HG03196 (cell line): ENCODE data around the gene C10orf88.
"Not testable (repeated sequence)": the region's sequence is repeated elsewhere in the genome, so short reads cannot be mapped to it uniquely, and the experiment has no call there.

Experiments
- ATAC-seq: cut with Tn5 transposase; IDR thresholded peaks from one replicate; pipeline ENCODE4 v1.9.1; 2021; ENCODE audit not compliant: unreplicated experiment

The C10orf88 gene

DNA sequence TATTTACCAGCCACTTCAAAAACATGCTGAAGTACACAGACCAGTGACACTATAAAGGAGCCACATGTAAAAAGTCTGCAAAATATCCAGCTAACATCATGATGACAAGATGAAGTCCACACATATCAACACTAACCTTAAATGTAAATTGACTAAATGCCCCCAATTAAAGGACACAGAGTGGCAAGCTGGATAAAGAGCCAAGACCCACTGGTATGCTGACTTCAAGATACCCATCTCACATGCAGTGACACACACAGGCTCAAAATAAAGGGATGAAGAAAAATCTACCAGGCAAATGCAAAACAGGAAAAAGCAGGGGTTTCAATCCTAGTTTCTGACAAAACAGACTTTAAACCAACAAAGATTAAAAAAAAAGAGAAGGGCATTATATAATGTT lies 12.9 kb upstream of the C10orf88 start:
- ATAC-seq: no peak

DNA sequence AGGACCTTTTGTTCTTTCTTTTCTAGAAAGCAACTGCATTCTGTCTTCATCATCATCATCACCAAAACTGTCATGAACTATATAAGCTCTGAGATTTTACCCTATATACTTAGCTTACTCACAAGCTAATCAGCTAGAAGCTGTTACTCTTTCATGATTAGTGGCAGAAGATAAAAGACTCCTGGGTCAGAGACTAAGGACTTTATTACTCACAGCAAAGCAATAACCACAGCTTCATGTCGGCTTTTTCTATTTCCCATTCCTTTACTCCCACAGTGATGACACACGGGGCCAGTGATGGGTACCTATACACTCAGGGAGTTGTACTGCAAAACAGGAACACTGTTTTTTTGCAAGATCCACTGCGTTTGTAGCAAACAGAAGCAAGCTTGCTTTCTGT lies 8.4 kb upstream of the C10orf88 start:
- no peak for ATAC-seq

DNA sequence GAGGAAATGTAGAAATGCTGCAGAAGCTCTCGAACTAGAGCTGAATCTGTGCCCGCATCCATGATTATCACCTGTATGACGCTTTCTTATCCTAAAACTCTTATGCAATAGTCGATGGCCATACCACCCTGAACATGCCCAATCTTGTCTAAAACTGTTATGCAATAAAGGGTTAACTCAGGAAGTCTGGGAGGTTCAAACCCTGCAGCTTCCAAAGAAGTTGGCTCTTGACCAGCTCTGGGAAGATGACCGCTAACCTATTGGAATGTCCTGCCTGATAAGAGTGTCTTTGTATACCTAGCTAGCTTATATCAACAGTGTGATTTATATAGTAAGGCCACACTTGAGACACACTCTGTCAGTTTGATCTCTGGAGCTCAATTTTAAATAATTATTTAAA lies 3.4 kb upstream of the C10orf88 start:
- ATAC-seq: no peak

DNA sequence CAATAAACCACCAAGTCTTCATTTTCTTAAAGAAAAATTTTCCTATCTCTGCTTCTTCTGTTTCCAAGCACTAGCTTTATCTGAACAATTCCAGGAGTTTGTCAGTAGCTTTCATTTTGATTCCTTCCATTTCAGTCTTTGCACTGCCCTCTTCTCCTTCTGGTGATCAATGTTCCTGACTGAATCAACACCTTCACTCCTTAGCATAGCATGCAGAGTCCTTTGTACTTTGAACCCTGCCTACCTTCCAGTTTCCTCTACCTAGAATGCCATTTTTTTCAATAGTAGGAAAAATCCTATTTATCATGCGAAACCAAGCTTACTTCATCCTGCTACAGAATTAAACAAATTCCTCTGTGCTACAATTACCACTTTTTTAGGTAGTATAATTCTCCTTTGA lies 1.9 kb upstream of the C10orf88 start:
- ATAC-seq: no peak

DNA sequence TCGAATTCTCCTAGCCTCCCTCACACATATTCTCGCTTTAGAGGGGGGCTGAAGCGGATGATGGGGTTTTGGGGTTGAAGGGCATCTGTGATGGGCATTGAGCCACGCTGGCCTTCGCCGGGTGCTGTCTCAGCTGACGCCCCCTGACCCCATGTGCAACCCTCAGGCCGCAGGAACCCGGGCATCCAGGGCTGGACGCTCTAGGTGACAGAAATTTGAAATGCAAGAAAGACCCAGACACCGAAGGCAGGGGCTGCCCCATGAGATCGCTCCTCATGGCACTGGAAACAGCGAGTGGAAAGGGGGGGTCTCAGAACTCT lies 664 bp upstream of the C10orf88 start:
- no peak for ATAC-seq

DNA sequence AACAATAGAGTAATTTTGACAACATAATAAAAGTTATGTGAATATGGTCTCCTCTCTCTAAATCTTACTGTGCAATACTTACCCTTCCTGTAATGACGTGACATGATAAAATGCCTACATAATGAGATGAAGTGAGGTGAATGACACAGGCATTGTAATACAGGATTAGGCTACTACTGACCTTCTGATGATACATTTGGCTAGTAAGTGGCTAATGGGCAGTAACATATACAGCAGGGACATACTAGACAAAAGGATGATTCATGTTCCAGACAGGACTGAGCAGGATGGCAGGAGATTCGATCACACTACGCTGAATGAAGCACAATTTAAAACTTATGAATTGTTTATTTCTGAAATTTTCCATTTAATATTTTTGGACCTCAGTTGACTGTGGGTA lies 4.7 kb downstream of the C10orf88 start:
- ATAC-seq: no peak

DNA sequence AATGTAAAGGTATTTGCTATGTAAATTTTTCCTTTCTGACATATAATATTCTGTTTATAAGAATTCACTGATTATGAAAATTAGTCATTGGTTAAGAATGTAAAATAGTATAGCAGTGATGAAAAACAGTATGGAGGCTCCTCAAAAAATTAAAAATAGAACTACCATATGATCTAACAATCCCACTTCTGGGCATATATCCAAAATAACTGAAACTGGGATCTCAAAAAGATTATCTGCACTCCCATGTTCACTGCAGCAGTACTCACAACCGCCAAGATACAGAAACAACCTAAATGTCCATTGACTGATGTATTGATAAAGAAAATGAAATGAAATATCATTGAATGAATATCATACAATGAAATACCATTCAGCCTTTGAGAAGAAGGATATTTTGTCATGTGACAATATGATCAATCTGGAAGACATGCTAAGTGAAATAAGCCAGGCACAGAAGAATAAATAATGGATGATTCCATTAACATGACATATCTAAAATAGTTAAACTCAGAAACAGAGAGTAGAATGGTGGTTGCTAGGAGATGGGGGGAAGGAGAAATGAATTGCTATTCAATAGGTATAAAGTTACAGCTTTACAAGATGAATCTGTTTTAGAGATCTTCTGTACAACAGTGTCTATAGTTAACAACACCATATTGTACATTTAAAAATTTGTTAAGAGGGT lies 14.0 kb downstream of the C10orf88 start:
- ATAC-seq: no peak

DNA sequence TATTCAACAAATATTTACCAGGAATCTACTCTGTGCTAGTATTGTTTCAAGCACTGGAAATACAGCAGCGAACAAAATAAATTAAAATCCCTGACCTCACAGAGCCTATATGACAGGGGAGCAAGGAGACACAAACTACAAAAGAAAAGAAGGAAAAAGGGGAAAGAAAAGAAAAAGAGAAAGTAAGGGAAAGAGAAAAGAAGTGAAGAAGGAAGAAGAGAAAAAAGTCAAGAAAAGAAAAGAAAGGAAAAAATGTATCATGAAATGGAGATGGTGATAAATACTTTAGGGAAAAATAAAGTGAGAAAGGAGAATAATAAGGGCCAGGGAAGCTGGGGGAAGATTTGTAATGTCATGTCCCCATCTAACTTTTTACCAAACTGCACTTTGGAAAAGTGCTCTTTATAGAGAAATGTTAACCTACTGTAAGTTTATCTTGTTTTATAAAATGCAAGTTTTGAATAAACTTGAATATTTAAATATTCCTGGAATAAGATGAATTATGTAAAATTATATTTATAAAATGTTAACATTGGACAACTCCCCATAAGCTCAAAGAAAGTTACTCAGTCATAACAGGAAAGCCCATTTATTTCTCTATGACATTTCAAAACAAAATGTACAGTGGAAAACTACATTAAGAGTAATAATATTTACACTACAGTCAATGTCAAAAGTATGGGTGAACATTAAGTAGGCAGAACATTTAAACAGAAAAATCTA lies 14.7 kb downstream of the C10orf88 start:
- ATAC-seq: no peak

DNA sequence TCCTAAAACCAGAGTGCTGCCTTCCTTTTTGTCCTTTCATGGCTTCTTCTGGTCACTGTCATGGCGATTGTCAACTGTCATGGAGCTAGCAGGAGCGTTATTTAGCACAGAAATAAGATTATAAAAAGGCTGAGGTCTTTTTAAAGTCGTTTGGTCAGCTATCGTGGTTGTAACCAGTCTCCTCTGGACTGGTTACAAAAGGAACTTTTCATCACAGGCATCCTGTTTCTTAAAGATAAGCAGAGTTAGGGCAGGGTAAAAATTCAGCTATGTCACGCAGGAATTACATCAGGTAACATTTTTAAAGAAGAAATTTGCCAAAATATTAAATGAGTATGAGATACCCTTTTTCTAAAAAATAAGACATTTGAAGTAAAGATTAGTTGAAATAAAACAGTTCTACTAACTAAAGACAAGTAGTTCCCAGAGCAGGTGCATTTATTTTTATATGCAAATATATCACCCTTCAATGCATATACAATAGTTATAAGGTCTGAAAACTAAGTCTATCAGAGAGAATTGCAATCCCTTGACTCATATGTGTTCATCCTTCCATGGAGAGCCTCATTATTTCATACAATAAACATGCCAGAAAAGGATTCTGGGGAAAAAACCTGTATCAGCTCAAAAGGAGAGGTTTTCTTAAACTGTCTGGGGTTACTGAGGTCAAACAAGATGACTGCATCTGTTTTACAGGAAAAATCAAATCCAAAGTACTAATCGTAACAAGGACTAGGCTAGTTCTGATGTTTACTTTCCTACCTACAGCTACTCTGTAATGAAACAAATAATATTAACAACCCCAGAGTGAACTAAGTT lies 22.7 kb downstream of the C10orf88 start:
- no peak for ATAC-seq

DNA sequence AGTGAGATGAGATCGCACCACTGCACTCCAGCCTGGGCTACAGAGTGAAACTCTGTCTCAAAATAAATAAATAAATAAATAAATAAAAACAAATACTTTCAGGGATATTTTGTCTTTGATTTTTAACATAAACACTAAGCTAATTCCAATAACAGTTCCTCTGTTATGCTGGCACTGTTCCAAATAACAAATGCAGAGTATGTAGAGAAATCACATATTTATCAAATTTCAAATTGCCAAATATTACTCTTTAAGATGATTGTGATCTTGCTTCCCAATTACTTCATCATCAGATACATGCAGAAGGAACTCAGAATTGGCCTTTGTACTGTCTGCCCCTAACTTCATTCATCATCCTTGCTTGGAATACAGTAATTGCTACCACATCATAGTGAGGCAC lies 23.9 kb downstream of the C10orf88 start:
- no peak for ATAC-seq

DNA sequence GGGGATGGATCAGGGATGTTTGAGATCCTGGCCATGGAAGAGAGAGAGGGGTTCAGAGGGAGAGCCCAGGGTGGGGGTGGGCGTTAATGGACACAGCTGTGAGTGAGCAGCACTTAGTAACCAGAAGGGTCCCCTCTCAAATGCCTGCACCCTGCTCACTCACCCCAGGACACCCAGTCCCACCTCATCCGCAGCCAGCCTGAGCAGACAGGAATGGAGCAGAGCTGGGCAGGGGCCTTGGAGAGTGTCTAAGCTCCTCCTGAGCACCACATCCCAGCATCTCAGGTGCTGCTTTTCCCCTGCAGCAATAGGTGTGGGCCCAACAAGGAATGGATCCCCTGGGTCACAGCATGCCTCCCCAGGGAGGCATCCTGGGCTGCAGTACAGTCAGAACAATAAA lies 38.3 kb downstream of the C10orf88 start:
- ATAC-seq: no peak

DNA sequence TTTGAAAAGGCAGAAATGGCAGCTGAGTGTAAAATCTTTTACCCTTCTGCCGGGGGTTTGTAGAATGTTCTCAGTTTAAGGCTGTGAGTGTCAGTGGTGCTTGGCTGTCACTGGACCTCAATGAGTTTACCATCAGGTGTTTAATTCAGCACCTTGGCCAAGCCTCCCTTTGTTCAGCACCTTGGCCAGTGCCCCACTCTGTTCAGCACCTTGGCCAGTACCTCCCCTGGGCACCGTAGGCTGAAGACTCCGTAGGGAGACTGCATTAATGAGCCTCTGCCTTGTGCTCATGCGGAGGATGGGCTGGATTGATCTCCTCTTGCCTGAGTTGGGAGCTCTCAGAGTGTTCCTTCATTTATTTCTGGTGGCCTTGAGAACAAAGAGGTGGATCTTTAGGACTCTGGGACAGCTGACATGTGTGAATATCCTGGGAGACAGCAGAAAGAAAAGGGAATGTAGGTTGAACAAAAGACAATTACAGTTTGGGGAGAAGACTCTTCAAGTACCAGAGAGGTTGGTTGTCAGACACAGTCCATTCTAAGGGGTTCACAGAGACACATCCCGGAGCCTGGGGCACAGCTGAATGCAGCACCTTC lies 42.0 kb downstream of the C10orf88 start:
- no peak for ATAC-seq

DNA sequence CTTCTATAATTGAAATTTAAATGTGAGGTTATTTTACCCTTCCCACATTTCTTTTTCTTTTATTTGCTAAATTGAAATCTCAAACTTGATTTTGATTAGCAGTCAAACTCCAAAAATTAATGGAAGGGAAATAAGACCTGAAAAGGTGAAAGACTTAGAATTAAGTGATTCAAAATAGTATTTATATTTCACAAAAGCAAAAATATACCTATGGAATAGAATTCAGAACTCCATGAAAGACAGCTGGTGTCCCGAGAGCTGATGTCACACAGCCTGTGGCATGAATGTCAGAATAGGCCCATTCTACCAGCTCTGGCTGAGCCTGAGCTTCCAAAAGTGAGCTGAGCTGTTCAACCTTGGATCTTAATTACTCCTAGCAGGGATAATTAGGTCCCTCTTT lies 43.7 kb downstream of the C10orf88 start, which contains the start of gene FAM24A:
TSS of gene FAM24A (plus strand) at position 301 of the 400 bp plus-strand sequence. CDS start 1,025 bp downstream, outside the sequence.
- no peak for ATAC-seq

DNA sequence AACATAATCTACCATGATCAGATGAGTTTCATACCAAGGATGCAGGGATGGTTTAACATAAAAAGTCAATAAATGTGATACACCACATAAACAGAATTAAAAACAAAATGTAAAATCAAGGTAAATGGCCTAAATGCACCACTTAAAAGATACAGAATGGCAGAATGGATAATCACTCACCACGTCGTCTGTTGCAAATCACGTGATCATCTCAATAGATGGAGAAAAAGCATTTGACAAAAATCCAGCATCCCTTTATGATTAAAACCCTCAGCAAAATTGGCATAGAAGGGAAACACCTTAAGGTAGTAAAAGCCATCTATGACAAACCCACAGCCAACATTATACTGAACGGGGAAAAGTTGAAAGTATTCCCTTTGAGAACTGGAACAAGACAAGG lies 50.2 kb downstream of the C10orf88 start:
- ATAC-seq: not testable (repeated sequence)

DNA sequence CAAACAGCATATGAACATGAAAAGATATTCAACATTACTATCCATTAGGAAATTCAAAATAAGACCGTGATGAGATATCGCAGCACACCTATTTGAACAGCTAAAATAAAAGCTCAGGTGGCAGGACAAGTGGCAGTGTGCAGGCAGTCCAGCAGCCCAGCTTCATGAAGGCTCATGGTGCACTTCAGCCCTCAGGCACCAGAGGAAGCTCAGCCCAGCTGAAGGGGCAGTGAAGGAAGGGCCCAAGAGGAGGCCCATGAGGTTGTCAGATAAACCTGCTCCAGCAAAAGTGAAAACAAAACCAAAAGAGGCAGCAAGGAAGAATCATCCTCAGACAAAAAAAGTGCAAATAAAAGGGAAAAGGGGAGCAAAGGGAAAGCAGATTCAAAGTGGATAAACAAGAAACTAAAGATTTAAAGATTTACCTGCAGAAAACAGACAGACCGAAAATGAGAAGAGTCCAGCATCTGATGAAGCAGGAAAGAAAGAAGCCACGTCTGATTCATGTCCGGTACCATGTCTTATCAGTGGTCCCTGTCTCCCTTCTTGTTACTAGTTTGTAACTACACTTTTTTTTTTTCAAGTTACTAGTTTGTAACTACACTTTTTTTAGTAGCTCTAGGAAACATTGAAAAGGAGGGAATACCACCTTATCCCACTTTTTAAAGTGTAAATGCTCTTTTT lies 59.6 kb downstream of the C10orf88 start:
- no peak for ATAC-seq

DNA sequence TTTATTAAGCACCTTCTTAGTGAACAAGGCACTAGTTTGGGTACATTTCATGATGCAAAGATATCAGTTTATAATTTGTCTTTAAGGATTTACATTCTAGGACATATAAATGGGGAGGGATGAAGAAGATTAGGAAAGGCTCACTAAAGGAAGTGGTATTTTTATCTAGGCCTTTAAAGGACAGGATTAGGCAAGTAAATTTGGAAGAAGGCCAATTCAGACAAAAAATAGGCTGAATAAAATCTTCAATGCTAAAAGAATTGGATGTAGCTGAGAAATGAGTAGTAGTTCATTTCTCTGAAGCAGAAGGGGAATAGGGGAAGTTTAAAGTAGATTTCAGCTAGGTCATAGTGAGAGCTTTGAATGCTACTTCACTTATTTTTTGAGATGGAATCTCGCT lies 69.9 kb downstream of the C10orf88 start:
- no peak for ATAC-seq

DNA sequence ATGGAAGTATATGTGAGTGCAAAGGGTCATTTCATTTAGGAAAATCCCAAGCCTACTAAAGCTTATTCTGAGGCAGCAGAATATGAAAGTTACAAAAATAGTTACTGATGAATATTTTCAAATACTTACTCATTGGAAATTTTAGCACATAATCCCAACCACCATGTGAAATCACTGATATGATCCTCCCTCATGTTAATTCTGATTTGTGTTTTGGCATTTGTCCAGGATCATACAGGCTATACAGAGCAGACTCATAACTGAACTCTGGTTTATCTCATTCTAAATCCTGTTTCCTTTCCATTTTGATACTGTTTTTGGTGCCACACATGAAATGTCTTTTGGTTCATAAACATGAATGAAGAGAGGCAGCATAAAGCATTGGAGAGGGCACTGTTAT lies 71.3 kb downstream of the C10orf88 start:
- no peak for ATAC-seq
